ENCODE results near the gene RTTN. TPM values are rescaled to one million over a fixed set of nuclear protein-coding genes. Genes with fewer than 3 reads are reported as not detected.

Gene RTTN
- total RNA-seq, 1 donor from 2014 or later = 25.3 TPM

DNA sequence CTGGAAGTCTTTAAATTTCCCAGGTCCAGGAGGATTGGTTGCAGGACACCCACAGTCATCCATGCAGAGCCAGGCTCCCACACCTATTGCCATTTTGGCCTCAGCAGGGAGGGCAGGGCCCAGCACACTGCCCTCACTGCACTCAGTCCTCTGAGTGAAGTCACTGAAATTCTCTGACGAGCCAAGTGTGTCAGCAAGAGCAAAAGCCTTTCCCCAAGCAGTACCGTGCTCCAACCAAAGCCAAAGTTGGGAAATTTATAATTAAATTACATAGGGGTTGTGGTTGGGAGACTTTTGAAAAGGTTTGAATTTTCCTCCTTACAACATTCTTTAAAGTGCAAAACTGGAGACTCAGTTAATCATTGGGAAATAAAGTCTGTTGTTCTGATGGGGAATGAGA lies 159.3 kb downstream of the RTTN start:
- H3K9me3 Mint-ChIP-seq = no peaks in the 10 kb centered on the region
- peaks cover 4% of the 10 kb centered on the region for H3K4me1 Mint-ChIP-seq (ENCODE audit: low read depth)
- no peak overlapping the region for H3K27ac Mint-ChIP-seq
- no peaks in the 10 kb centered on the region for H3K27me3 Mint-ChIP-seq (ENCODE audit: insufficient read depth)
- peaks cover 13% of the 10 kb centered on the region for H3K36me3 Mint-ChIP-seq (ENCODE audit: low read depth)
- no peak for DNase-seq (ENCODE audit: low spot score)
- intact Hi-C loops (cut with micrococcal nuclease) = no loop called here
- no peak overlapping the region for H3K4me3 Mint-ChIP-seq

DNA sequence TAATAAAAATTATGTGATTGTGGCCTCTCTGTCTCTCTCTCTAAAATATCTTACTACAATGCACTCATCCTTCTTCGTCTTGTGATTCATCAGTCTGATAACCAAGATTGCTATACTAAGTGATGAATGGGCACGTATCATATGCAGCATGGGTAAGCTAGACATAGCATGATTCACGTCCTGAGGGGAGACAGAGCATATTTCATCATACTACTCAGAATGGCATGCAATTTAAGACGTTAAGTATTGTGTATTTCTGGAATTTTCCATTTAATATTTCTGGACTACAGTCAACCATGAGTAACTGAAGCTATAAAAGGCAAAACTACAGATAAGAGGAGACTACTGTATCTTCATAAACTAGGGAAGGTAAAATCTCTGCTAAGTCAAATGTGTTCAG lies 160.9 kb downstream of the RTTN start:
- DNase-seq (ENCODE audit: low spot score) = no peak
- Mint-ChIP-seq H3K4me1 (ENCODE audit: low read depth) (peaks cover 4% of the 10 kb centered on the region), H3K9me3 (no peaks in the 10 kb centered on the region), H3K4me3 (no peak overlapping the region), H3K27me3 (ENCODE audit: insufficient read depth) (no peaks in the 10 kb centered on the region), H3K27ac (no peak overlapping the region), H3K36me3 (ENCODE audit: low read depth) (peaks cover 5% of the 10 kb centered on the region)
- intact Hi-C loops (cut with micrococcal nuclease) = no loop called here

DNA sequence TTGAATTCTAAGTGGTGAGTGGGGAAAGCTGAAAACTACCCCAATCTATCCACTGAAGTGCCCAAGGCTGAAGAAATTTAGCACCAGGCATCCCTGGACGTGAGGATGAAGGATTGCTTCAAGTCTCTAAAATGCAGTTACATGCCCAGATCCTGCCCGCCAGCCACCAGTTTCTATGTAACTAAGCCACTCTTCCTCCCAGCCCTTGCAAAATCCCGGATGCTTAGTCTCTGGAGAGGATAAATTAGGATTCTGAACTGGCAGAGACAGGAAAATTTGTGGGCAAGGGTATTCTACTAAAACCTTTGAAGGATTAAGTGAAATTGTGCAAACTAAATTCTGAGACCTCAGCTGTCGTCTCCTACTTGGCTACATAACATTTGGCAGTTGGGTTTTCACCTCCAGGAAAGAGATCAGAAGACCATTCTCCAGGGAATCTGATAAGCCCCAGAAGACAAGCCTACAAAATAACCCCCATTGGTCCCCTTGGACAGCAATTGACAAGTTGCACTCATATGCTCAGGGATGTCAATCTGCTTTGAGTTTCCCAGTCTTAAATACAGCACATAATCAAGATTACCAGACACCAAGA lies 163.9 kb downstream of the RTTN start:
- H3K9me3 Mint-ChIP-seq = no peaks in the 10 kb centered on the region
- intact Hi-C loops (cut with micrococcal nuclease) = no loop called here
- H3K27me3 Mint-ChIP-seq (ENCODE audit: insufficient read depth) = no peaks in the 10 kb centered on the region
- H3K4me3 Mint-ChIP-seq = no peak overlapping the region
- peaks cover 18% of the 10 kb centered on the region for H3K36me3 Mint-ChIP-seq (ENCODE audit: low read depth)
- DNase-seq (ENCODE audit: low spot score) = no peak
- peaks cover 4% of the 10 kb centered on the region for H3K4me1 Mint-ChIP-seq (ENCODE audit: low read depth)
- H3K27ac Mint-ChIP-seq = no peak overlapping the region

DNA sequence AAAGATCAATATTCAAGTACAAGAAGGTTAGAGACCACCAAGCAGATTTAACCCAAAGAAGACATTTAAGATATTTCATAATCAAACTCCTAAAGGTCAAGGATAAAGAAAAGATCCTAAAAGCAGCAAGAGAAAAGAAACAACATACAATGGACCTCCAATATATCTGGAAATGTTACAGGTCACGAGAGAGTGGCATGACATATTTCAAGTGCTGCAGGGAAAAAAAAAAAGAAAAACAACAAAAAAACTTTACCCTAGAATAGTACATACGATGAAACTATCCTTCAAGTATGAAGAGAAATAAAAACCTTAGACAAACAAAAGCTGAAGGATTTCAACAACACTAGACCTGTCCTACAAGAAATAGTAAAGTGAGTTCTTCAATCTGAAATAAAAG lies 166.3 kb downstream of the RTTN start:
- no peak overlapping the region for H3K4me3 Mint-ChIP-seq
- DNase-seq (ENCODE audit: low spot score) = no peak
- H3K9me3 Mint-ChIP-seq = peaks cover 6% of the 10 kb centered on the region
- intact Hi-C loops (cut with micrococcal nuclease) = no loop called here
- no peaks in the 10 kb centered on the region for H3K27me3 Mint-ChIP-seq (ENCODE audit: insufficient read depth)
- peaks cover 26% of the 10 kb centered on the region for H3K36me3 Mint-ChIP-seq (ENCODE audit: low read depth)
- H3K4me1 Mint-ChIP-seq (ENCODE audit: low read depth) = peaks cover 4% of the 10 kb centered on the region
- H3K27ac Mint-ChIP-seq = no peak overlapping the region

DNA sequence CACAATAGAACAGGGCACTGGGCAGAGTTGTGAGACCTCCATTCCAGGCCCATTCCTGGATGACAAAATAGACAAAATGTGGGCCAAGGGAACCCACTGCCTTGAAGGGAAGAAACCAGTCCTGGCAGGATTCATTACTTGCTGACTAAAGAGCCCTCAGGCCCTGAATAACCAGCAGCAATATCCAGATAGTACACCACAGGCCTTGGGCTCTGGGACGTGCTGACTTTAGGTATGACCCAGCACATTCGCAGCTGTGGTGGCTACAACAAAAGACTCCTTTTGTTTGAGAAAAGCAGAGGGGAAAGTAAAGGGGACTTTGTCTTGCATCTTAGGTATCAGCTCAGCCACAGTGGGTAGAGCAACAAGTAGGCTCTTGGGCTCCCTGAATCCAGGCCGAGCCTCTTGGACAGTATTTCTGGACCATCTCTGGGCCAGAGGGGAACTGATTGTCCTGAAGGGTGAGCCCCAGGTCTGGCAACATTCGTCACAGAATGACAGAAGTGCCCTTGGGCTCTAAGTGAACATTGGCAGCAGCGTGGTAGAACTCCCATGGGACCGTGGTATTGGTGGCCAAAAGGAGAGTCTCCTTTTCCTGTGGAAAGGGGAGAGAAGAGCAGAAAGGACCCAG lies 167.9 kb downstream of the RTTN start:
- H3K27ac Mint-ChIP-seq = no peak overlapping the region
- peaks cover 34% of the 10 kb centered on the region for H3K36me3 Mint-ChIP-seq (ENCODE audit: low read depth)
- H3K9me3 Mint-ChIP-seq = peaks cover 12% of the 10 kb centered on the region

DNA sequence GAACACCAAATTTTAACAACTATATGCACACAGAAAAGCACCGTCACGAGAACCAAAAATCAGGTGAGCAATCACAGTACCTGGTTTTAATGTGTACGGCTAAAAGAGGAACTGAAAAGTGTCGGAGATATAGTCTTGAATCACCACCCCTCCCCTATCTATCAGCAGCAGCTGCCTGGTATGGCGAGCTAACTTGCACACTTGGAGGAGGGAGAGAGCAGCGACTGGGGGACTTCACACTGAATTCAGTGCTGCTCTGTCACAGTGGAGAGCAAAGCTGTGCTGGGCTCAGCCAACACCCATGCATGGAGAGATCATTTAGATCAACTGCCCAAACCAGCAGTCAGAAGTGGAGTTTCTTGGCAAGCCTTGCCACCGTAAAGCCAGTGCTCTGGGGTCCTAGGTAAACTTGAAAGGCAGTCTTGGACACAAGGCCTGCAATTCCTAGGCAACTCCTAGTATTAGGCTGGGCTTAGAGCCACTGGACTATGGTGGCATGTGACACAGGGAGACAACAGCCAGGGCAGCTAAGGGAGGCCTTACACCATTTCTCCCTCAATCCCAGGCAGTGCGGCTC lies 168.6 kb downstream of the RTTN start:
- no peak overlapping the region for H3K27ac Mint-ChIP-seq
- H3K36me3 Mint-ChIP-seq (ENCODE audit: low read depth) = peaks cover 35% of the 10 kb centered on the region

More for the DNA sequence above, 167.9 kb downstream of the RTTN start:
- Mint-ChIP-seq H3K4me1 (ENCODE audit: low read depth) (no peaks in the 10 kb centered on the region), H3K27me3 (ENCODE audit: insufficient read depth) (no peaks in the 10 kb centered on the region), H3K4me3 (no peak overlapping the region)
- intact Hi-C loops (cut with micrococcal nuclease) = no loop called here
- DNase-seq (ENCODE audit: low spot score) = no peak

DNA sequence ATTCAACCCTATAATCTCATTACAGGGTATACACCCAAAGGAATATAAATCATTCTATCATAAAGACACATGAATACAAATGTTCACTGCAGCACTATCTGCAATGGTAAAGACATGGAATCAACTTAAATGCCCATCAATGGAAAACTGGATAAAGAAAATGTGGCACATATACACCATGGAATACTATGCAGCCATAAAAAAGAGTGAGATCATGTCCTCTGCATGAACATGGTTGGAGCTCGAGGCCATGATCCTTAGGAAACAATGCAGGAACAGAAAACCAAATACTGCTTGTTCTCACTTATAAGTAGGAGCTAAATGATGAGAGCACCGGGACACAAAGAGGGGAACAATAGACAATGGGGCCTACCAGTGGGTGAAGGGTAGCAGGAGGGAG lies 169.3 kb downstream of the RTTN start:
- Mint-ChIP-seq H3K9me3 (peaks cover 12% of the 10 kb centered on the region), H3K4me1 (ENCODE audit: low read depth) (no peaks in the 10 kb centered on the region), H3K27me3 (ENCODE audit: insufficient read depth) (no peaks in the 10 kb centered on the region), H3K27ac (no peak overlapping the region), H3K4me3 (no peak overlapping the region), H3K36me3 (ENCODE audit: low read depth) (peaks cover 35% of the 10 kb centered on the region)
- DNase-seq (ENCODE audit: low spot score) = no peak
- intact Hi-C loops (cut with micrococcal nuclease) = no loop called here

More for the DNA sequence above, 168.6 kb downstream of the RTTN start:
- Mint-ChIP-seq H3K9me3 (peaks cover 12% of the 10 kb centered on the region), H3K4me3 (no peak overlapping the region), H3K4me1 (ENCODE audit: low read depth) (no peaks in the 10 kb centered on the region), H3K27me3 (ENCODE audit: insufficient read depth) (no peaks in the 10 kb centered on the region)
- intact Hi-C loops (cut with micrococcal nuclease) = no loop called here
- DNase-seq (ENCODE audit: low spot score) = no peak

DNA sequence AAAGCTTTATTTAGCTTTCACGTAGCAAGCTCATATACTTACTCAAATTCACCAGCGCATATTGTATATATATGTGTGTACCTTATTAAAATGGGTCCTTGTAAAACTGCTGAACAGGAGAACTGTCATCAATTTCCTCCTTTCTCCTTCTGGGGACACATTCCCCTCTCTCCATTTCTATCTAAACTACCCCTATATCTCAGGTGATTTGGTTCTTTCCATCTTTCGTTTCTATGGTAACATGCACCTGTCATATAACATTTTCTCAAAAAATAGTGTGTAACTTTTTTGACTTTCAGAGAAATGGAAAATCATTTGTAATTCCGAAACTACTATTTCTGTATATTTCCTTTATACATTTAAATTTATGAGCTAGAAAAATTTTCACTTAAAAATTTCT lies 174.3 kb downstream of the RTTN start:
- peaks cover 11% of the 10 kb centered on the region for H3K9me3 Mint-ChIP-seq
- intact Hi-C loops (cut with micrococcal nuclease) = no loop called here

DNA sequence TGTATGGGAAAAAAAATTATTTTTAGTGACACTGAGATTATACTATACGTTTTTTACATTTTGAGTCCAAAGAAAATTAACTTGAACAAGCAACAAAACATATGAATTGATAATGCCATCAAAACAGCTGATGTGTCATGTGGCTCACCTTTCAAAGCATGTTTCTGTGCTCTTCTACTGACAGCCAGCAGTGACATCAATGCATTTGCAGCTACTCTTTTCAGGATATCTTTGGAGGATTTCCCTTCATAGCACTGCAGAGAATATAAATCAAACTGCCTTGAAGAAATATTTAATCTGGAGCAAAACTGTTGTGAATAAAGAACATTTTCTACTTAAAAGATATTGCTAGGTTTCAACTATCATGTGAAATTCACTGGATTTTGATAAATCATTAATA lies 174.8 kb downstream of the RTTN start:
- no peak overlapping the region for H3K27ac Mint-ChIP-seq
- peaks cover 6% of the 10 kb centered on the region for H3K9me3 Mint-ChIP-seq
- H3K4me1 Mint-ChIP-seq (ENCODE audit: low read depth) = no peaks in the 10 kb centered on the region
- no peak overlapping the region for H3K4me3 Mint-ChIP-seq
- DNase-seq (ENCODE audit: low spot score) = no peak
- H3K36me3 Mint-ChIP-seq (ENCODE audit: low read depth) = peaks cover 27% of the 10 kb centered on the region
- H3K27me3 Mint-ChIP-seq (ENCODE audit: insufficient read depth) = no peaks in the 10 kb centered on the region
- intact Hi-C loops (cut with micrococcal nuclease) = no loop called here

More for the DNA sequence above, 174.3 kb downstream of the RTTN start:
- Mint-ChIP-seq H3K4me3 (no peak overlapping the region), H3K27me3 (ENCODE audit: insufficient read depth) (no peaks in the 10 kb centered on the region), H3K27ac (no peak overlapping the region), H3K4me1 (ENCODE audit: low read depth) (no peaks in the 10 kb centered on the region), H3K36me3 (ENCODE audit: low read depth) (peaks cover 28% of the 10 kb centered on the region)
- DNase-seq (ENCODE audit: low spot score) = no peak

DNA sequence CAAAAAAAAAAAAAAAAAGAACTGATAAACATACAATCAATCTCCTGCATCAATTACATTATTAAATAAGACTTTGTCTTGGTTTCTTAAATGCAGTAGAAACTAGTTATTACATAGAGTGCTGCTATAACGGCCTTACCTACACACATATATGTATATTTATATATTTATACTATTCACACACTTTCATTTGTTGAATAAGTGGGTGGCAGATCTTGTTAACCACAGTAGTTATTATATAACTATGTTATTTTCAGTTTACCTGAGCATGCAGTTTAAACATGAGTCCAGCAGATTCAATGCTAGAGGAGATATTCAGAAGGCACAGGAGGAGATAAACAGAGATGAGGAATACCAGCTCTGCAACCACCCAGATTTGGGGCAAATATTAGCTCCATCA lies 176.3 kb downstream of the RTTN start:
- Mint-ChIP-seq H3K36me3 (ENCODE audit: low read depth) (peaks cover 32% of the 10 kb centered on the region), H3K27me3 (ENCODE audit: insufficient read depth) (no peaks in the 10 kb centered on the region), H3K27ac (no peak overlapping the region), H3K4me3 (no peak overlapping the region), H3K9me3 (peaks cover 6% of the 10 kb centered on the region), H3K4me1 (ENCODE audit: low read depth) (no peaks in the 10 kb centered on the region)
- no peak for DNase-seq (ENCODE audit: low spot score)
- intact Hi-C loops (cut with micrococcal nuclease) = no loop called here

DNA sequence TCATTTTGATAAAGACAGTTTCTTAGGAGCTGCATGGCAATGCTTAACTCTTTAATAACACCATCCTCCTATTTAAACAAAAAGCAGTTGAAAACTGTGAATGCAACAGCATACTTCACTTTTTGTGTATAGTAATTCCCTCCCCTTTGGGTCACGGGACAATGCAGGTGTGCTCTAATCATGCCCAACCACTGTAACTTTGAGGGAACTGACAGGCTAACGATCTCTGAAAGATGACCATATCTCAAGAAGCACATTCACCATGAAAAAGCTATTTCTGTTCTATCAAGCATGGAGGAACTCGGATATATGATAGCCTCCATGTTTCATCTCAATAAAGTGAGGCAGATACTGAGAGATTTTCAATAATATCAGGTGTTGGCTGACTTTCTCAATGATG lies 176.8 kb downstream of the RTTN start:
- peaks cover 34% of the 10 kb centered on the region for H3K36me3 Mint-ChIP-seq (ENCODE audit: low read depth)
- intact Hi-C loops (cut with micrococcal nuclease) = no loop called here
- H3K27me3 Mint-ChIP-seq (ENCODE audit: insufficient read depth) = no peaks in the 10 kb centered on the region
- DNase-seq (ENCODE audit: low spot score) = no peak
- H3K4me3 Mint-ChIP-seq = no peak overlapping the region
- H3K4me1 Mint-ChIP-seq (ENCODE audit: low read depth) = no peaks in the 10 kb centered on the region
- peaks cover 4% of the 10 kb centered on the region for H3K9me3 Mint-ChIP-seq
- H3K27ac Mint-ChIP-seq = no peak overlapping the region

DNA sequence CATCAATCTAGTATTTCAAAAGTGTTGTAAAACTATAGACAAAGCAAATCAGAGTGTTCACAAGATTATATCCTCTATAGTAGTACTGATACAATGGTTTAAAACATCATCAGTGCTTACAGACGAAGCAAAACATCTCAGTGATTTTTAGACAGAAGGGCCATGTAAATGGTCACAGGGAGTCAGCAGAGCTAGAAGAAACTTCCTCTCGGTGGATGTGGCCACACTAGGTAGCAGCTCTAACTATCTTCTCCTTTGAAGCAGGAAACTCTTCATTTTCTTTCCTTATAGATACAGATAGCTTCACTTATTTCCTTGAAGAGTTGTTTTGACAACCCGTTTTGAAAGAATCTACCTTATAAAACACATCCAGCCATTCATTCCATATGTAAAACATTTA lies 177.4 kb downstream of the RTTN start:
- Mint-ChIP-seq H3K4me1 (ENCODE audit: low read depth) (no peaks in the 10 kb centered on the region), H3K27me3 (ENCODE audit: insufficient read depth) (no peaks in the 10 kb centered on the region), H3K27ac (no peak overlapping the region), H3K36me3 (ENCODE audit: low read depth) (peaks cover 34% of the 10 kb centered on the region), H3K4me3 (no peak overlapping the region), H3K9me3 (no peaks in the 10 kb centered on the region)
- no peak for DNase-seq (ENCODE audit: low spot score)
- intact Hi-C loops (cut with micrococcal nuclease) = no loop called here

DNA sequence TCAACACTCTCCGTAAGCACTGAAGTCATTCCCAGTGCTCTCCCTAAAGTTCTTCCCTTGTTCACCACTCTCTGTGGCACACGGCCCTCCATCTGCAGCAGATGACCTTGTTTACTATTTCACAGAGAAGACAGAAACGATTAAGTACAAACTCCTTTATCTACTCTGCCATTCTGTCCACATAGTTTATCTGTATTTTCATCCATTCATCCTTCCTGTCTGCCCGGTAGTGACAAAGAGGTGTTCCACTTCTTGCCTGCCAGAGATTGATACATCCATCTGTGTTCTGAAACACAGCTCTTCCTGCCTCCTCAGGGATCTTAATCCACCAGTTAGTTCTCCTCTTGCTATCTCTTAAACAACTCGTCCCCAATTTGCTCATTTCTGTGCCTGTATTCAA lies 179.9 kb downstream of the RTTN start:
- H3K27ac Mint-ChIP-seq = no peak overlapping the region
- peaks cover 38% of the 10 kb centered on the region for H3K36me3 Mint-ChIP-seq (ENCODE audit: low read depth)
- intact Hi-C loops (cut with micrococcal nuclease) = no loop called here

More for the DNA sequence above, 179.9 kb downstream of the RTTN start:
- no peak for DNase-seq (ENCODE audit: low spot score)
- no peak overlapping the region for H3K4me3 Mint-ChIP-seq
- no peaks in the 10 kb centered on the region for H3K27me3 Mint-ChIP-seq (ENCODE audit: insufficient read depth)
- no peaks in the 10 kb centered on the region for H3K9me3 Mint-ChIP-seq
- H3K4me1 Mint-ChIP-seq (ENCODE audit: low read depth) = no peaks in the 10 kb centered on the region
